Measurements from ENCODE around the gene ATP10A.
"Not testable (repeated sequence)": the region's sequence is repeated elsewhere in the genome, so short reads cannot be mapped to it uniquely, and the experiment has no call there.

Gene ATP10A

DNA sequence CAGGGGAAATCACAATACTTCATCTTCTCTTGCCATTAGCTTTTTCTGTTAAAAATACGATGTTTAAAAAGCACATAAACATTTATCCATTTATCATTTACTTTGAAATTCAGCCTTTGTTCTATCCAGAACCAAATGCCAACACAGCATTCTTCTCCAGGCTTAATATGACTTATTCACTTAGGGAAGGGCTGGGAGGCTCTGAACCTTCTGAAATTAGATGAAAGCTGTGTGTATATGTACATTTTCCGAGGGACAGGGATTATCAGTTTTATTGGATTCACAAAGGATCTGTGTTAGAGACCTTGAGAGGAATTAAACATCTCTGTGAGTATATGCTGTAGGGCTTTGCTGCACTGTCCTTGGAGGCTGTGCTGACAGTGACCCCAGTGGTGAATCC, 213.7 kb downstream of the ATP10A start:
- H3K4me3 ChIP-seq (ENCODE audit: low read depth, low read length): no peak overlapping the region
- no peaks in the 10 kb centered on the region for H3K79me2 ChIP-seq (ENCODE audit: control insufficient read depth, insufficient read depth, low read length, unreplicated experiment)
- H2AFZ ChIP-seq (ENCODE audit: low read length, unreplicated experiment): no peak overlapping the region
- no peaks in the 10 kb centered on the region for H3K36me3 ChIP-seq (ENCODE audit: insufficient read depth, low read length)
- H3K27me3 ChIP-seq (ENCODE audit: insufficient read depth, low read length): peaks cover 32% of the 10 kb centered on the region
- no peaks in the 10 kb centered on the region for H3K4me1 ChIP-seq (ENCODE audit: control insufficient read depth, insufficient read depth, low read length, unreplicated experiment)
- no peak overlapping the region for H3K27ac ChIP-seq (ENCODE audit: low read depth, low read length)

DNA sequence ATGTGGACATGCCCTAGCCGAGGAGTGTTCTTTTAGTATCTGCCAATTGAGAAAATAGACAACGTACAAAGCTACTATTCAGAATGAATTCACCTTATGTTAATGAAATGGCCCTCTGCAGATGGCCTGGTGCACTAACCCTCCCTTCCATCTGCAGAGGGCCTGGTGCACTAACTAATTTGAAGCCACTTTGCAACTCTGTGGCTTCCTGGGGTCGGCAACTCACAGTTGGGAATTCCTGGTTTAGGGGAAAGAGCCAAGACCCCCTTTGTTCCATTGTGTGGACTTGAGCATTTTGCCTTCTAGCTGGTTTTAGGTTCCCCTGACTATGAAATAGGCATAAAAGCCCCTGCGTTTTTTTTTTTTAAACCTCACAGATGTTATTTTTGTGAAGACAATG, 220.0 kb downstream of the ATP10A start:
- Histone ChIP-seq H3K79me2 (ENCODE audit: control insufficient read depth, insufficient read depth, low read length, unreplicated experiment) (no peaks in the 10 kb centered on the region), H3K36me3 (ENCODE audit: insufficient read depth, low read length) (no peaks in the 10 kb centered on the region), H3K4me3 (ENCODE audit: low read depth, low read length) (no peak overlapping the region), H3K27me3 (ENCODE audit: insufficient read depth, low read length) (peaks cover 37% of the 10 kb centered on the region; the same call in 1 of the 2 replicates), H2AFZ (ENCODE audit: low read length, unreplicated experiment) (no peak overlapping the region), H3K27ac (ENCODE audit: low read depth, low read length) (no peak overlapping the region), H3K4me1 (ENCODE audit: control insufficient read depth, insufficient read depth, low read length, unreplicated experiment) (no peaks in the 10 kb centered on the region)

DNA sequence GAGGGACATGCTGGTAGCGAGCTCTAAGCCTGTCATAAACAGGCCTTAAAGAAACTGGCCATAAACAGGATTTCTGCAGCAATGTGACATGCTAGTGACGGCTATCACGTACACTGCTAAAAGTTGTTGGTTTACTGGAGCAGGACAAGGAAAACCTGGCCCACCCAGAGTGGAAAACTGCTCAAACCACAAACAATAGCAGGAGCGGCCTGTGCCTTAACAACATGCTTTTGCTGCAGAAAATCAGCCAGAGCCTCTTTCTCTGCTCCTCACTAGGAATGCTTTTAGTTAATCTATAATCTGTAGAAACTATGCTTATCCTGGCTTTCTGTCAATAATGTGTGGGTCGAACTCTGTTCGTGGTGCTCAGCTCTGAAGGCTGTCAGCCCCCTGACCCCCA, 221.4 kb downstream of the ATP10A start:
- Histone ChIP-seq H3K4me3 (ENCODE audit: low read depth, low read length) (no peak overlapping the region), H3K4me1 (ENCODE audit: control insufficient read depth, insufficient read depth, low read length, unreplicated experiment) (no peaks in the 10 kb centered on the region), H3K79me2 (ENCODE audit: control insufficient read depth, insufficient read depth, low read length, unreplicated experiment) (no peaks in the 10 kb centered on the region), H3K27ac (ENCODE audit: low read depth, low read length) (no peak overlapping the region), H2AFZ (ENCODE audit: low read length, unreplicated experiment) (no peak overlapping the region), H3K27me3 (ENCODE audit: insufficient read depth, low read length) (peaks cover 29% of the 10 kb centered on the region; the same call in 1 of the 2 replicates), H3K36me3 (ENCODE audit: insufficient read depth, low read length) (no peaks in the 10 kb centered on the region)

DNA sequence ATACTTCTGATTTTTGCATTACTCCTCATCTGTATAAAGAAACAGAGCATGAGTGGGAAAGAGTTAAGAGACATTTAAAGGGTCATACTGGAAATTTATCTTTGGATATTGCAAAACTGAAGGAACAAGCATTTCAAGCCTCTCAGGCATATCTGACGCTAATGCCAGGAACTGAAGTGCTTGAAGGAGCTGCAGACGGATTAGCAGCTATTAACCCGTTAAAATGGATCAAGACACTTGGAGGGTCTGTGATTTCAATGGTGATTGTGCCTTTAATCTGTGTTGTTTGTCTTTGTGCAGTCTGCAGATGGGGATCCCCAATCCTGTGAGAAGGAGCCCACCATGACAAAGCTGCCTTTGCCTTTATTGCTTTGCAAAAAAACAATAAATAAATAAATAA, 221.8 kb downstream of the ATP10A start:
- Histone ChIP-seq H2AFZ (ENCODE audit: low read length, unreplicated experiment) (no peak overlapping the region), H3K4me3 (ENCODE audit: low read depth, low read length) (no peak overlapping the region), H3K79me2 (ENCODE audit: control insufficient read depth, insufficient read depth, low read length, unreplicated experiment) (no peaks in the 10 kb centered on the region), H3K27ac (ENCODE audit: low read depth, low read length) (no peak overlapping the region), H3K4me1 (ENCODE audit: control insufficient read depth, insufficient read depth, low read length, unreplicated experiment) (no peaks in the 10 kb centered on the region), H3K27me3 (ENCODE audit: insufficient read depth, low read length) (peaks cover 29% of the 10 kb centered on the region; the same call in 1 of the 2 replicates), H3K36me3 (ENCODE audit: insufficient read depth, low read length) (no peaks in the 10 kb centered on the region)

DNA sequence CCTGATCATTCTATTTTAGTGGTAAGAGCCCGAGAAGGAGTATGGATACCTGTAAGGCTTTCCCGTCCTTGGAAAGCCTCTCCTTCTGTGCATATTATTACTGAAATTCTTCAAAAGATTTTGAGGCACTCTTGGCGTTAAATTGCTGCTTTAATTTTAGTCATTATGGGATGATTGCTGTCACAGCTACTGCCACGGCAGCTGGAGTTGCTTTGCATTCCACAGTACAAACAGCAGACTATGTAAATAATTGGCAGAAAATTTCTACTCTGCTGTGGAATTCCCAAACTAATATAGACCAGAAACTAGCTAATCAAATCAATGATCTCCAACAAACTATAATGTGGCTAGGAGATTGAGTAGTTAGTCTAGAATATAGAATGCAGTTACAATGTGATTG, 222.2 kb downstream of the ATP10A start:
- not testable (repeated sequence) for H3K36me3 ChIP-seq (ENCODE audit: insufficient read depth, low read length); H3K27ac ChIP-seq (ENCODE audit: low read depth, low read length); H2AFZ ChIP-seq (ENCODE audit: low read length, unreplicated experiment); H3K79me2 ChIP-seq (ENCODE audit: control insufficient read depth, insufficient read depth, low read length, unreplicated experiment); H3K4me1 ChIP-seq (ENCODE audit: control insufficient read depth, insufficient read depth, low read length, unreplicated experiment); H3K4me3 ChIP-seq (ENCODE audit: low read depth, low read length)
- peaks cover 29% of the 10 kb centered on the region; the same call in 1 of the 2 replicates for H3K27me3 ChIP-seq (ENCODE audit: insufficient read depth, low read length)

DNA sequence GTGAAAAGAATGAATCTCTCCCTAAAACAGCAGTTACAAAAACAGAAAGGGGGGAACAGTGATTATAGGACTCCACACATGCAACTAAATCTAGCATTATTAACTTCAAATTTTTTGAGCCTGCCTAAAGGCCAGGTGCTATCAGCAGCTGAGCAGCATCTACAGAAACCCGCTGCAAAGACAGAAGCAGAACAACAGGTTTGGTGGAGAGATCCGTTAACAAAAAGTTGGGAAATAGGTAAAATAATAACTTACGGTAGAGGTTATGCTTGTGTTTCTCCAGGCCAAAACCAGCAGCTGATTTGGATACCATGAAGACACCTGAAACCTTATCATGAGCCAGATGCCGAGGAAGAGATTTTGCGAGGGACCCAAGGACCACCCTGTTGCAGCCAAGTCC, 222.7 kb downstream of the ATP10A start:
- Histone ChIP-seq H3K4me3 (ENCODE audit: low read depth, low read length) (no peak overlapping the region), H3K79me2 (ENCODE audit: control insufficient read depth, insufficient read depth, low read length, unreplicated experiment) (no peaks in the 10 kb centered on the region), H3K27ac (ENCODE audit: low read depth, low read length) (no peak overlapping the region), H3K4me1 (ENCODE audit: control insufficient read depth, insufficient read depth, low read length, unreplicated experiment) (no peaks in the 10 kb centered on the region), H2AFZ (ENCODE audit: low read length, unreplicated experiment) (no peak overlapping the region), H3K27me3 (ENCODE audit: insufficient read depth, low read length) (peaks cover 29% of the 10 kb centered on the region; the same call in 1 of the 2 replicates), H3K36me3 (ENCODE audit: insufficient read depth, low read length) (no peaks in the 10 kb centered on the region)

DNA sequence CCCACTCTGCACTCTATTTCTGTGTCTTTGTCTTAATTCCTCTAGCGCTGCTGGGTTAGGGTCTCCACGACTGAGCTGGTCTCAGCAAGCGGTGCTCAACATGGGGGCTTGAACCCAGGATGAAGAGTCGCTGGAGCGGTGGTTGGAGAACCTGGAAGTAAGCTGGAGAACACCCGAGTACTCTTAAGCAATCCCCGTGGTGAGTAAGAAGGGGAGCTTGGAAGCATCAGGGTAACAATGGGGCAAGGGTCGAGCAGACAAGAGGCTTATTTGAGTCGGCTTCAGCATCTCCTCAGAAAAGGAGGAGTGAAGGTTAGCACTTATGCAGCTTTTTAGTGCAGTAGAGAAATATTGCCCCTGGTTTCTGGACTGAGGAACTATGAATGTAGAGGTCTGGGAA, 226.6 kb downstream of the ATP10A start:
- not testable (repeated sequence) for H3K4me1 ChIP-seq (ENCODE audit: control insufficient read depth, insufficient read depth, low read length, unreplicated experiment); H3K4me3 ChIP-seq (ENCODE audit: low read depth, low read length); H3K27ac ChIP-seq (ENCODE audit: low read depth, low read length); H3K36me3 ChIP-seq (ENCODE audit: insufficient read depth, low read length); H3K79me2 ChIP-seq (ENCODE audit: control insufficient read depth, insufficient read depth, low read length, unreplicated experiment); H2AFZ ChIP-seq (ENCODE audit: low read length, unreplicated experiment)
- peaks cover 17% of the 10 kb centered on the region; the same call in 1 of the 2 replicates for H3K27me3 ChIP-seq (ENCODE audit: insufficient read depth, low read length)

DNA sequence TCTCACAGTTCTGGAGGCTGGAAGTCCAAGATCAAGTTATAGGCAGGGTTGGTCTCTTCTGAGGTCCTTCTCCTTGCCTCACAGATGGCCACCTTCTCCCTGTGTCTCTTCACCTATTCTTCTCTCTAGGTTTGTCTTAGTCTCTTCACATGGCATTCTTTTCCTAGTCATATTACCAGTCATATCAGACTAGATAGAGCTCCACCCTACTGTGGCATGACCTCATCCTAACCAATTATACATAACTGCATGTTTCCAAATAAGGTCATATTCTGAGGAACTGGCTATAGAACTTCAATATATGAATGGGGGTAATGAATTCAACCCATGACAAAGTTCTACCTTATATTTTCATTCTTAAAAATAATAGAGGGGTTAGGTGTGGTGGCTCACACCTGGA, 227.9 kb downstream of the ATP10A start:
- no peaks in the 10 kb centered on the region for H3K4me1 ChIP-seq (ENCODE audit: control insufficient read depth, insufficient read depth, low read length, unreplicated experiment)
- H3K27me3 ChIP-seq (ENCODE audit: insufficient read depth, low read length): peaks cover 17% of the 10 kb centered on the region; the same call in 1 of the 2 replicates
- H3K36me3 ChIP-seq (ENCODE audit: insufficient read depth, low read length): no peaks in the 10 kb centered on the region
- H2AFZ ChIP-seq (ENCODE audit: low read length, unreplicated experiment): no peak overlapping the region
- no peak overlapping the region for H3K4me3 ChIP-seq (ENCODE audit: low read depth, low read length)
- no peak overlapping the region for H3K27ac ChIP-seq (ENCODE audit: low read depth, low read length)
- H3K79me2 ChIP-seq (ENCODE audit: control insufficient read depth, insufficient read depth, low read length, unreplicated experiment): no peaks in the 10 kb centered on the region

DNA sequence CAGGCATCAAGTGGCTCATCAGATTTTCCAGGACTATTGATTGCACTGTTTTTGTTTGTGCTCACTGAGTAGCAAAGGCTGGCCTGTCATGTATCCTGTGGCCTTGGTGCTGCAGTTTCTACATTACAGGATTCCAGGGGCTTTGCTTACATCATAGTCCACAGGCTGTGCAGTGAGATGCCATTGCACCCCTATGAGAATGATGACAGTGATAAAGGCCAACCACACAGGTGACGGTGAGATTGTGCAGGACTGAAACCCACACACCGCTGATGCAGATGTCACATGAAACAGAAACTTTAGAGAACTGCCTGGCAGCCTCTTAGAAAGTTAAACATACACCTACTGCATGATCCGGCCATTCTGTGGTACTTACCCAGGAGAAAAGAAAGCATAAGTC, 229.3 kb downstream of the ATP10A start:
- Histone ChIP-seq H3K27ac (ENCODE audit: low read depth, low read length) (no peak overlapping the region), H3K79me2 (ENCODE audit: control insufficient read depth, insufficient read depth, low read length, unreplicated experiment) (no peaks in the 10 kb centered on the region), H3K27me3 (ENCODE audit: insufficient read depth, low read length) (peaks cover 8% of the 10 kb centered on the region; the same call in 1 of the 2 replicates), H3K36me3 (ENCODE audit: insufficient read depth, low read length) (no peaks in the 10 kb centered on the region), H2AFZ (ENCODE audit: low read length, unreplicated experiment) (no peak overlapping the region), H3K4me3 (ENCODE audit: low read depth, low read length) (no peak overlapping the region), H3K4me1 (ENCODE audit: control insufficient read depth, insufficient read depth, low read length, unreplicated experiment) (no peaks in the 10 kb centered on the region)

DNA sequence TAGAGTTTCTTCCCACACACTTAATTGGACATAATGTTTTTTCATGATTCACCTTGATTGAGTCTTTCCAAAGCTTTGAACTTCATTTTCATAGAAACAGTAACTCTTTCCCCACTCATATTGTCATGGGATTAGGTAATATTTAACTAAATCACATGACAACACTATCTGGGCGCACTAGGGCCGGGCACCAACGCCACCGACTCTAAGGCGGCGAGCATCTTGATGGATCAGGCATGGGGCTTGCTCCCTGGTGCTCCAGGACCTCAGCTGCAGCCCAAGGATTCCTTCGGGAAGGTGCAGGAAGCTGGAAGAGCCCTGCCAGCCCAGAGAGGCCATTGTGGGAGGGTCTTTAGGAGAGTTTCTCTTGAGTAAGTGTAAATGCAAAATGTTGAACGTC, 231.2 kb downstream of the ATP10A start:
- Histone ChIP-seq H2AFZ (ENCODE audit: low read length, unreplicated experiment) (no peak overlapping the region), H3K4me3 (ENCODE audit: low read depth, low read length) (no peak overlapping the region), H3K27ac (ENCODE audit: low read depth, low read length) (no peak overlapping the region), H3K79me2 (ENCODE audit: control insufficient read depth, insufficient read depth, low read length, unreplicated experiment) (no peaks in the 10 kb centered on the region), H3K4me1 (ENCODE audit: control insufficient read depth, insufficient read depth, low read length, unreplicated experiment) (no peaks in the 10 kb centered on the region), H3K36me3 (ENCODE audit: insufficient read depth, low read length) (no peaks in the 10 kb centered on the region), H3K27me3 (ENCODE audit: insufficient read depth, low read length) (no peaks in the 10 kb centered on the region; the same call in 1 of the 2 replicates)
